ENCODE data around the gene KDM7A. TPM values are rescaled to one million over a fixed set of nuclear protein-coding genes. Genes with fewer than 3 reads are reported as not detected.

The KDM7A gene
- total RNA-seq, 1 donor from 2014 or later: 24.4 TPM

- ATAC-seq (no peak), DNase-seq (ENCODE audit: low spot score) (no peak)
- intact Hi-C loops (cut with DNase I): no loop called here
Observed at GRCh38 chr7:140044251-140044650, 132.5 kb downstream of the KDM7A start.

GRCh38 chr7:140042386-140042670 is 134.5 kb downstream of the KDM7A start:
- ATAC-seq: no peak
- DNase-seq (ENCODE audit: low spot score): no peak
- intact Hi-C loops (cut with DNase I): no loop called here

GRCh38 chr7:140041659-140042385 is 135.0 kb downstream of the KDM7A start:
- no peak for ATAC-seq
- DNase-seq (ENCODE audit: low spot score): no peak
- intact Hi-C loops (cut with DNase I): no loop called here

- DNase-seq (ENCODE audit: low spot score) (no peak), ATAC-seq (no peak)
- intact Hi-C loops (cut with DNase I): no loop called here
Observed at GRCh38 chr7:140039896-140040295, 136.9 kb downstream of the KDM7A start.

- intact Hi-C loops (cut with DNase I): no loop called here
- ATAC-seq: no peak
- no peak for DNase-seq (ENCODE audit: low spot score)
Observed at GRCh38 chr7:140039066-140039465, 137.7 kb downstream of the KDM7A start.

GRCh38 chr7:140036224-140036962 is 140.4 kb downstream of the KDM7A start:
- ATAC-seq (no peak), DNase-seq (ENCODE audit: low spot score) (no peak)
- intact Hi-C loops (cut with DNase I): no loop called here

GRCh38 chr7:140035400-140036223 is 141.2 kb downstream of the KDM7A start:
- ATAC-seq: no peak

More at GRCh38 chr7:140035400-140036223, 141.2 kb downstream of the KDM7A start:
- intact Hi-C loops (cut with DNase I): no loop called here
- DNase-seq (ENCODE audit: low spot score): no peak

Other genes starting within 250 kb of the KDM7A start
- 41.8 TPM for gene PARP12, start 114.0 kb downstream of the KDM7A start, total RNA-seq
- 56.7 TPM for gene SLC37A3, start 221.5 kb upstream of the KDM7A start, total RNA-seq
- not detected for gene RAB19, start 227.1 kb upstream of the KDM7A start, total RNA-seq